CD14-positive monocyte (primary cell): Measurements from ENCODE around the gene FOXE1. TPM values are rescaled to one million over a fixed set of nuclear protein-coding genes. Genes with fewer than 3 reads are reported as not detected.

Experiments
- DNase-seq, 3 donors: peaks; one replicate each; pipeline ENCODE4 v3.0.0-alpha.2; 2011 to 2022
- H2AFZ ChIP-seq: 2 replicates; pipeline ENCODE4 v1.6.0; 2012; ENCODE audit warnings: mild to moderate bottlenecking, low read depth, low read length, inconsistent platforms; ENCODE audit not compliant: insufficient read depth, poor library complexity, severe bottlenecking
- H3K27ac ChIP-seq, 2 donors: 1 replicate in 1 of 2; 2 replicates in 1 of 2; pipeline ENCODE4 v1.5.1; 2012 to 2013; ENCODE audit warnings: low read length in 2 of 2, control low read depth in 1 of 2, inconsistent platforms in 1 of 2, low read depth in 1 of 2, mild to moderate bottlenecking in 1 of 2
- H3K27me3 ChIP-seq, 2 donors: one replicate each; pipeline versions ENCODE4 v1.6.0 to v1.6.1; 2011 to 2013; ENCODE audit warnings: low read length in 2 of 2; ENCODE audit not compliant: control insufficient read depth in 2 of 2, insufficient read depth in 2 of 2
- H3K36me3 ChIP-seq, 2 donors: replicated peaks in 1 of 2; 1 replicate in 1 of 2; 2 replicates in 1 of 2; pipeline versions ENCODE4 v1.5.1 to v1.6.1; 2012 to 2013; ENCODE audit warnings: low read length in 2 of 2, control low read depth in 1 of 2, inconsistent platforms in 1 of 2, mild to moderate bottlenecking in 1 of 2; ENCODE audit not compliant: insufficient read depth in 2 of 2, control insufficient read depth in 1 of 2
- H3K4me1 ChIP-seq, 2 donors: 1 replicate in 1 of 2; 2 replicates in 1 of 2; pipeline versions ENCODE4 v1.5.1 to v1.6.1; 2012 to 2013; ENCODE audit warnings: low read length in 2 of 2, control low read depth in 1 of 2, inconsistent platforms in 1 of 2, mild to moderate bottlenecking in 1 of 2, moderate library complexity in 1 of 2; ENCODE audit not compliant: insufficient read depth in 2 of 2, control insufficient read depth in 1 of 2
- H3K4me2 ChIP-seq: replicated peaks from 2 replicates; pipeline ENCODE3; 2012; ENCODE audit warnings: low read length, moderate library complexity, mild to moderate bottlenecking; ENCODE audit not compliant: poor library complexity, severe bottlenecking; ENCODE audit errors: extremely low read depth
- H3K4me3 ChIP-seq, 3 experiments: fragments of 200-600 bp in 1 of 3; sonication (generic) in 1 of 3; replicated peaks in 1 of 3; 1 replicate in 2 of 3; 2 replicates in 1 of 3; pipeline ENCODE4 v1.5.1; 2011 to 2013; ENCODE audit warnings: low read length in 3 of 3, mild to moderate bottlenecking in 3 of 3, control low read depth in 2 of 3, low read depth in 2 of 3, inconsistent platforms in 1 of 3, moderate library complexity in 1 of 3
- H3K79me2 ChIP-seq: 2 replicates; pipeline ENCODE4 v1.6.0; 2012; ENCODE audit warnings: mild to moderate bottlenecking, control low read depth, inconsistent platforms, low read length, moderate library complexity; ENCODE audit not compliant: insufficient read depth
- H3K9ac ChIP-seq: 2 replicates; pipeline ENCODE4 v1.6.0; 2017; ENCODE audit warnings: low read length, mild to moderate bottlenecking; ENCODE audit not compliant: insufficient read depth, poor library complexity, severe bottlenecking
- H3K9me3 ChIP-seq, 2 donors: replicated peaks in 1 of 2; 1 replicate in 1 of 2; 2 replicates in 1 of 2; pipeline versions ENCODE4 v1.5.1 to v1.6.1; 2012 to 2013; ENCODE audit warnings: low read length in 2 of 2, control low read depth in 1 of 2; ENCODE audit not compliant: control insufficient read depth in 1 of 2, insufficient read depth in 1 of 2
- H4K20me1 ChIP-seq: 2 replicates; pipeline ENCODE4 v1.6.0; 2012; ENCODE audit warnings: mild to moderate bottlenecking, low read length, control low read depth, moderate library complexity; ENCODE audit not compliant: insufficient read depth
- H3K27ac Mint-ChIP-seq, 7 donors: one replicate each; pipeline ENCODE4 v1.8.0; 2020; ENCODE audit warnings: mild to moderate bottlenecking in 7 of 7, mixed read lengths in 7 of 7, moderate library complexity in 6 of 7, inconsistent platforms in 2 of 7
- H3K27me3 Mint-ChIP-seq, 3 donors: one replicate each; pipeline ENCODE4 v1.8.0; 2021 to 2022; ENCODE audit warnings: low read depth in 3 of 3, mild to moderate bottlenecking in 3 of 3, mixed read lengths in 3 of 3, moderate library complexity in 3 of 3, inconsistent platforms in 1 of 3
- H3K36me3 Mint-ChIP-seq, 2 donors: one replicate each; pipeline ENCODE4 v1.8.0; 2020; ENCODE audit warnings: mixed read lengths in 2 of 2, inconsistent platforms in 1 of 2, mild to moderate bottlenecking in 1 of 2
- H3K4me1 Mint-ChIP-seq: one replicate; pipeline ENCODE4 v1.8.0; 2020; ENCODE audit warnings: mild to moderate bottlenecking, mixed read lengths
- H3K4me3 Mint-ChIP-seq, 2 donors: one replicate each; pipeline ENCODE4 v1.8.0; 2020; ENCODE audit warnings: mild to moderate bottlenecking in 2 of 2, mixed read lengths in 2 of 2, moderate library complexity in 1 of 2
- H3K9me3 Mint-ChIP-seq, 7 donors: one replicate each; pipeline ENCODE4 v1.8.0; 2020 to 2022; ENCODE audit warnings: mixed read lengths in 7 of 7, mild to moderate bottlenecking in 6 of 7, moderate library complexity in 6 of 7, inconsistent platforms in 2 of 7
- CTCF ChIP-seq: fragments of 200-600 bp; IDR thresholded peaks from one replicate; pipeline ENCODE4 v1.8.0; 2022; ENCODE audit warnings: antibody characterized with exemption, mild to moderate bottlenecking
- WGBS: methylation state at CpG from one replicate; pipeline ENCODE4 v1.1.5; 2013; ENCODE audit warnings: missing lambda C conversion rate; ENCODE audit not compliant: insufficient coverage; 5-methylcytosine and 5-hydroxymethylcytosine counted together
- intact Hi-C, 2 donors: fragments of 100-400 bp; cut with micrococcal nuclease; formaldehyde crosslinking; loops; one replicate each; pipeline versions ENCODE4 v1.15.0 to v1.15.1; 2023
- polyA plus RNA-seq, 3 donors: library from polyadenylated mRNA; depleted of rRNA in 1 of 3; unstranded in 2 of 3; stranded (reverse) in 1 of 3; fragments of 300-500 nt in 2 of 3; fragments of >200 nt in 1 of 3; fragmentation: Illumina TruSeq in 2 of 3; gene quantifications; 1 replicate in 2 of 3; 2 replicates in 1 of 3; pipeline ENCODE4 v1.2.3, GENCODE V29; 2012 to 2021

FOXE1 gene
- polyA plus RNA-seq, 3 donors, result 0.01 TPM; not detected in 2

- intact Hi-C loops, result no loop called here
- peaks cover 8 to 10% of the 10 kb centered on the region in 2 donors for H3K4me1 ChIP-seq
- no peaks in the 10 kb centered on the region for H3K79me2 ChIP-seq
- H4K20me1 ChIP-seq, result no peaks in the 10 kb centered on the region
- no peak overlapping the region for H3K27ac ChIP-seq
- no peaks in the 10 kb centered on the region for H3K36me3 Mint-ChIP-seq
- peaks cover 0 to 5% of the 10 kb centered on the region in 2 donors for H3K9me3 ChIP-seq
- peak overlapping the region in 1 of 2 donors; percentile 57 for H3K4me3 Mint-ChIP-seq
- H3K36me3 ChIP-seq, result no peaks in the 10 kb centered on the region
- H3K9me3 Mint-ChIP-seq, result peaks cover 0 to 12% (median 8%) of the 10 kb centered on the region in 7 donors
- no peak for DNase-seq
- H3K27me3 Mint-ChIP-seq, result peaks cover 27 to 49% (median 44%) of the 10 kb centered on the region in 3 donors
- peak overlapping the region in 1 of 7 donors; percentile 70 for H3K27ac Mint-ChIP-seq
- no peak overlapping the region for H2AFZ ChIP-seq
- no peak overlapping the region for H3K4me3 ChIP-seq
- H3K4me2 ChIP-seq, result no peak overlapping the region
- H3K4me1 Mint-ChIP-seq, result peaks cover 11% of the 10 kb centered on the region
- H3K9ac ChIP-seq, result no peak overlapping the region
- no peak for TF ChIP-seq CTCF
- no CpG with 5 or more reads among the region's 5 CpGs for WGBS
- H3K27me3 ChIP-seq, result peaks cover 31 to 38% of the 10 kb centered on the region in 2 donors
Measured at GRCh38 chr9:97808415-97808814, 44.6 kb upstream of the FOXE1 start.

- DNase-seq, result no peak
- Histone ChIP-seq H3K27ac (no peak overlapping the region), H3K4me1 (peaks cover 3 to 6% of the 10 kb centered on the region in 2 donors), H3K9ac (no peak overlapping the region), H3K9me3 (peaks cover 4 to 10% of the 10 kb centered on the region in 2 donors), H3K79me2 (no peaks in the 10 kb centered on the region), H4K20me1 (no peaks in the 10 kb centered on the region), H2AFZ (no peak overlapping the region), H3K27me3 (peaks cover 29 to 34% of the 10 kb centered on the region in 2 donors), H3K4me3 (no peak overlapping the region), H3K4me2 (no peak overlapping the region), H3K36me3 (no peaks in the 10 kb centered on the region)
- H3K27ac Mint-ChIP-seq, result no peak overlapping the region
- H3K4me1 Mint-ChIP-seq, result peaks cover 9% of the 10 kb centered on the region
- H3K4me3 Mint-ChIP-seq, result no peak overlapping the region
- peaks cover 25 to 48% (median 42%) of the 10 kb centered on the region in 3 donors for H3K27me3 Mint-ChIP-seq
- 50% methylated on average over 1 of the region's 2 CpGs for WGBS
- no peak for TF ChIP-seq CTCF
- peaks cover 0 to 15% (median 8%) of the 10 kb centered on the region in 7 donors for H3K9me3 Mint-ChIP-seq
- H3K36me3 Mint-ChIP-seq, result no peaks in the 10 kb centered on the region
- intact Hi-C loops, result no loop called here
Measured at GRCh38 chr9:97808972-97809371, 44.1 kb upstream of the FOXE1 start.
